Occipital lobe (tissue), 2 donors: ENCODE measurements around the gene RAB7B. TPM values are rescaled to one million over a fixed set of nuclear protein-coding genes. Genes with fewer than 3 reads are reported as not detected.

Experiments used
- DNase-seq: peaks from one replicate; lab custom pipeline; 2025; lab: John Stamatoyannopoulos, UW
- total RNA-seq: library from RNA; depleted of rRNA; stranded (reverse); fragments of >200 nt; gene quantifications from one replicate; pipeline ENCODE4 v1.2.3, GENCODE V29; 2014

Gene RAB7B
- total RNA-seq, 1 donor from 2014 or later: 0.78 TPM

GRCh38 chr1:205927676-205928075, 75.5 kb downstream of the RAB7B start:
- DNase-seq: no peak

- no peak for DNase-seq
Observed at GRCh38 chr1:205927247-205927646, 75.9 kb downstream of the RAB7B start.

Other genes with a start within 250 kb of the RAB7B start
- 11.7 TPM for gene RAB29, start 227.9 kb downstream of the RAB7B start, total RNA-seq
- gene SLC41A1, start 190.2 kb downstream of the RAB7B start, total RNA-seq: 11.2 TPM
- gene PM20D1, start 153.3 kb downstream of the RAB7B start, total RNA-seq: not detected
- not detected for gene SLC26A9, start 59.9 kb downstream of the RAB7B start, total RNA-seq
- not detected for gene CTSE, start 20.5 kb upstream of the RAB7B start, total RNA-seq
- not detected for gene RHEX, start 49.8 kb upstream of the RAB7B start, total RNA-seq
- gene AVPR1B, start 114.0 kb upstream of the RAB7B start, total RNA-seq: not detected
- gene FAM72A, start 199.4 kb upstream of the RAB7B start, total RNA-seq: 2.3 TPM
- gene SRGAP2, start 200.1 kb upstream of the RAB7B start, total RNA-seq: 130 TPM